GM18498 (cell line): ENCODE data around the gene SLC14A1.
A peak's percentile ranks its signal among the peaks of the same experiment; 100 is the strongest.

Experiments used
- ATAC-seq: cut with Tn5 transposase; IDR thresholded peaks from one replicate; pipeline ENCODE4 v1.9.1; 2021; ENCODE audit warnings: mild to moderate bottlenecking, moderate library complexity; ENCODE audit not compliant: unreplicated experiment

SLC14A1 gene

DNA sequence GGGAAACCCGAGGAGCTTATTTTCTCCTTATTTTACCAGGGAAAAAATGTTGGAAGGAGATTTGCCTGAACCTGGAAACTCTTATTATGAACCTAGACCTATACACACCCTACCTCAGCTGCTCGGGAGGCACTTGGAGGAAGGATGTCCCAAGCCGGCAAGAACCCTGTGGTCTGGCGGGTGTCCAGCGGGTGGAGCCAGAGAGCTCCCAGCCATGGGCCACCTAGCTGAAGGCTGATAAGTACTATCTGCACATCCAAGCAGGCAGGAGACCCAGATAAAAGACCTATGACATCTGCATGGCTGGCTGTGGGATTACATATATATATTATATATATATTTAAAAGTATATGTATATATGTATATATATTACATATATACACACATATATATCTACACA lies 1.1 kb upstream of the SLC14A1 start:
- ATAC-seq, result peak; percentile 95

GRCh38 chr18:45724601-45725000 lies 620 bp downstream of the SLC14A1 start:
- no peak for ATAC-seq

DNA sequence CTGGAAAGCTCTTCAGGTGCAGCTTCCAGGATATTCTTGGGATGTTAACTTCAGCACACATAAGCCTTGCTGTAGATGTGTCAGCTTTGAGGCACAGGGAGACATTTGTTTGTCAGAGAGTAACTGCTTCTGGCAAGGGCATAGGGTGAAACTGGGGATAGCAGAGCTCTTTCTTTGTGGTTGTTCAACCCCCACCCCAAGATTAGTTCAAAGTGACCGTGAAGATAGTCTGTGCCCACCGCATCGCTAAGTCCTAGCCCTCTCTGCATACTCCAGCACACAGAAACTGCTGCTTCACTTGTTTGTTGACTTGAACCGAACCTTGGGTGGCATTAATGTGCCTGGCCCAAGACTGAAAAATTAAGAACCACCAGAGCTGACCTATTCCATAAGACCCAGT lies 1.4 kb downstream of the SLC14A1 start:
- no peak for ATAC-seq

GRCh38 chr18:45726603-45727002 lies 2.6 kb downstream of the SLC14A1 start:
- no peak for ATAC-seq

GRCh38 chr18:45727068-45727467 lies 3.1 kb downstream of the SLC14A1 start:
- ATAC-seq, result no peak

GRCh38 chr18:45728336-45729010 lies 4.5 kb downstream of the SLC14A1 start:
- no peak for ATAC-seq

DNA sequence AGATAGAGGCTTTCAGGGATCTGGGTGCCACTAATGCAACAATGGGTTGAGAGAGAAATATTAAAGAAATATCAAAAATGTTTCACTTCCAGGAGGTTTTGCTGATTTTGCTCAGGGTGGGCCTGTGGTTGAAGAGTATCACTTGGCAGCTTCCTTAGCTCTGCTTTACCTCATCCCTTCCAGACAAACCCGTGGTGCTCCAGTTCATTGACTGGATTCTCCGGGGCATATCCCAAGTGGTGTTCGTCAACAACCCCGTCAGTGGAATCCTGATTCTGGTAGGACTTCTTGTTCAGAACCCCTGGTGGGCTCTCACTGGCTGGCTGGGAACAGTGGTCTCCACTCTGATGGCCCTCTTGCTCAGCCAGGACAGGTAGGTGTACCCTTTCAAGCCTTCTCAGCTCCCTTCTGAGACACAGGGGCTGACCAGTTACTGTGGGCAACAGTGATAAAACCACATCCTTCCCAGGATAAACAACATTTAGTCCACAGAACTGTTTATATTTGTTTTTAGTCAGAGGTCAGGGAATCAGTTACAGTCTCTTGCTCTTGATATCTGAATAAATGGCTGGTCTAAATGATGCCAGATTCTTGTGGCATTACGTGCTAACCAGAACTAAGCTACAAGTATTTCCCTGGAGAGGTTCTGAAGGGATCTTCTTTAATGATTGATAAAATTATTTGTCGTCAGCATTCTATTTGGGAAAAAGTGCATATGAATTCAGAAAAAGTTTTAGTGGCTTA lies 7.0 kb downstream of the SLC14A1 start:
- no peak for ATAC-seq

- no peak for ATAC-seq
Observed at GRCh38 chr18:45731716-45732115, 7.7 kb downstream of the SLC14A1 start.

DNA sequence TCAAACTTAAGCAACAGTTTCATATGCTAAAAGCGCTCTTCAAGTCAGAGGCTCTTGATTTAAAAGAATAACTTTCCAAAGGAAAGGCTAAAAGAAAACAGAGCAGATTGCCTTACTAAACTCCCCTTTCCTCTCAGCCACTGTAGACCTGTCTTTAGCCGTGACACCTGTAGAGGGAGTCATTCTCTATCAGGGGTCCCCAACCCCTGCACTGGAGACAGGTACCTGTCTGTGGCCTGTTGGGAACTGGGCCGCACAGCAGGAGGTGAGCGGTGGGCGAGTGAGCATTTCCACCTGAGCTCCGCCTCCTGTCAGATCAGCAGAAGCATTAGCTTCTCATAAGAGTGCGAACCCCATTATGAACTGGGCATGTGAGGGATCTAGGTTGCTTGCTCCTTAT lies 9.6 kb downstream of the SLC14A1 start:
- no peak for ATAC-seq

- ATAC-seq, result no peak
Observed at GRCh38 chr18:45734505-45734904, 10.5 kb downstream of the SLC14A1 start.

DNA sequence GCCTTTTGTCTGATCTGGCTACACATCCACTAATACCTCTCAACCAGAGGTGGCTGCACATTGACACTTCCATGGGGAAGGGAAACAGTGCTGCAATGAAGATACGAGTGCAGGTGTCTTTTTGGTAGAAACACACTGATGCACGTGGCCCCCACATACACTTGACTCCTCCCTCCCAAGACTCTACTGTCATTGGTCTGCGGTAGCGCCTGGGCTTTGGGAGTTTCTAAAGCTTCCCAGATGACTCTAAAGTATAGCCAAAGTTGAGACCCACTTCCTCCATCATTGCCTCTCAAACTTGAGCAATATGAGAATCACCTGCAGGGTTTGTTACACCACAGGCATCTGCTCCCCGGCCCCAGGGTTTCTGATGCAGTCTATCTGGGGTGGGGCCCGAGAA lies 11.0 kb downstream of the SLC14A1 start:
- no peak for ATAC-seq

DNA sequence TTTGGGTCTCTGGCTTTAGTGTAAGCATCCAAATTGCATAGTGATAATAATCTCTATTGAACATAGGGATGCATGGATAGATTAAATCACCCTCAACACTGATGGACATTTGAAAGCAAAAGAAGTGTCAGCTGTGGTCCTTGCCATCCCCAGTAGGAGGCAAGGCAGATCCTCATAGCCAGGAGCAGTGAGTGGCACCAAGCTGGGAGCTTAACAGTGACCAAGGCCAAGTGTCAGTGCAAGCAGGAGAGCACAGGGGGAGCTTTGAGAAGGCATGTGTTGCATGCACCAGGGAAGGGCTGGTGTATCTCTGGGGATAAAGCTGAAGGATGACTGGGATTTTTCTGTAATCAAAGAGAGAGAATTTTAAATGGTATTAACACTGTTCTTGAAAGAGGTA lies 14.7 kb downstream of the SLC14A1 start:
- ATAC-seq, result no peak

GRCh38 chr18:45739268-45739667 lies 15.3 kb downstream of the SLC14A1 start:
- ATAC-seq, result no peak

DNA sequence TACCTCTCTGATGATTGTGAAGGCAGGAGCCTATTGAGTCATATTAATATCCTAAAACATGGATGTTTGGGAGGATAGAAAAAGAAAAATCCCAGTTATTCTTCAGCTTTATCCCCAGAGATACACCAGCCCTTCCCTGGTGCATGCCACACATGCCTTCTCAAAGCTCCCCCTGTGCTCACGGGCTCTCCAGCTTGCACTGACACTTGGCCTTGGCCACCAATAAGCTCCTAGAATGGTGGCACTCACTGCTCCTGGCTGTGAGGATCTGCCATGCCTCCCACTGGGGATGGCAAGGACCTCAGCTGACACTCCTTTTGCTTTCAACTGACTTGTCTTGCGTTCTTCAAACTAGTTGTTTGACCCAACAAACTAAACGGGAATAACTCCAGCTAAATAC lies 15.9 kb downstream of the SLC14A1 start:
- no peak for ATAC-seq

DNA sequence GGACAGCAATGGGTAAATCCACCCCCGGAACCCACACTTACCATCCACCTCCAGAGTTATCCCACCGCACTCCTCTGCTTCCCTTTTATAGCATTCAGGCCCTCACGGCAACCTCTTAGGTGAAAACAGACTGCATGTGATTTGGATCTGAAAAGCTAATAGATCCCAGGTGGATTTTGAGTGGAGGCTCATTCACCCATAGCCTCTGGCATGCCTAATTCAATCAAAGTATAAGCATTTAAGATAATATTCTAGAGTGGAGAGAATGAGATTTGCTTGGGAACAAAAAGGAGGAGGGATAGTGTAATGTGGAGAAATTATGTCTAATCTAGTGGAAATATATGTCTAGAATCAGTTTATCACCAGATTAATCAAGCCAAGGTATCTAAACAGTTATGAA lies 17.1 kb downstream of the SLC14A1 start:
- ATAC-seq, result no peak

GRCh38 chr18:45745817-45746461 lies 22.0 kb downstream of the SLC14A1 start:
- ATAC-seq, result no peak

GRCh38 chr18:45748501-45748900 lies 24.5 kb downstream of the SLC14A1 start:
- ATAC-seq, result no peak

- no peak for ATAC-seq
Observed at GRCh38 chr18:45749918-45750689, 26.1 kb downstream of the SLC14A1 start.

- ATAC-seq, result no peak
Observed at GRCh38 chr18:45751766-45752165, 27.8 kb downstream of the SLC14A1 start.

GRCh38 chr18:45752681-45753080 lies 28.7 kb downstream of the SLC14A1 start:
- no peak for ATAC-seq

DNA sequence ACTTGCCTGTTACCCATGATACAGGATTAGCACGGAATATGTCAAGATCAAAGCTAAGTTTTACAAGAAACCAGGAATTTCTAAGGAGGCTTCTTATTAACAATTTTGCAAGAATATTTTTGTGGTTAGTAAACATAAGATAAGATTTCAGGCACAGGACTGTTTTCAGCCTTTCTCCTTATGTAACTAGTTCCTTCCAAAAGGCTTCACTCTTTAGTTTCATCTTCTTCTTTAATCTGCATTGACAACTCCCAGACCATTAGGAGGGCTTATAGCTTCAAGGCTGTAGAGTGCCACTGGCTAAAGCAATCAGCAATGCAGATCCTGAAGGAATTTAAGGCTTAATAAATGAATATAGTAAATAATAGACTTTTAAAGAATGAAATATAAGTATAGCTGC lies 29.3 kb downstream of the SLC14A1 start:
- no peak for ATAC-seq
